DND-41 (cell line): Measurements from ENCODE around the gene DPH1.

ENCODE experiments used
- ATAC-seq: fragments of 200-7000 bp; cut with Tn5 transposase; 3 replicates; pipeline ENCODE4 v1.9.1; 2021; ENCODE audit warnings: low read depth; ENCODE audit not compliant: insufficient read depth
- DNase-seq: peaks from one replicate; pipeline ENCODE4 v3.0.0-alpha.2; 2020
- H2AFZ ChIP-seq: 2 replicates; pipeline ENCODE4 v1.6.0; 2012; ENCODE audit warnings: low read depth, low read length
- H3K27ac ChIP-seq: 2 replicates; pipeline ENCODE4 v1.5.1; 2012; ENCODE audit warnings: low read length, inconsistent platforms
- H3K27me3 ChIP-seq: fragments of 200-600 bp; sonication (generic); 2 replicates; pipeline ENCODE4 v1.6.0; 2012; ENCODE audit warnings: low read length, mild to moderate bottlenecking, inconsistent platforms; ENCODE audit not compliant: insufficient read depth, poor library complexity
- H3K36me3 ChIP-seq: 2 replicates; pipeline ENCODE4 v1.5.1; 2012; ENCODE audit warnings: low read length, inconsistent platforms; ENCODE audit not compliant: insufficient read depth
- H3K4me1 ChIP-seq: 2 replicates; pipeline ENCODE4 v1.5.1; 2012; ENCODE audit warnings: mild to moderate bottlenecking, low read length; ENCODE audit not compliant: insufficient read depth
- H3K4me2 ChIP-seq: 2 replicates; pipeline ENCODE4 v1.6.0; 2012; ENCODE audit warnings: mild to moderate bottlenecking, moderate library complexity, low read length, inconsistent platforms; ENCODE audit not compliant: insufficient read depth
- H3K4me3 ChIP-seq, 2 experiments: fragments of 200-600 bp in 1 of 2; shearing (Covaris generic) in 1 of 2; 2 replicates each; pipeline ENCODE4 v1.5.1; 2012 to 2016; ENCODE audit warnings: inconsistent platforms in 2 of 2, low read length in 2 of 2, mild to moderate bottlenecking in 2 of 2, low read depth in 1 of 2, moderate library complexity in 1 of 2
- H3K79me2 ChIP-seq: 2 replicates; pipeline ENCODE4 v1.6.0; 2012; ENCODE audit warnings: low read length, inconsistent platforms; ENCODE audit not compliant: insufficient read depth
- H3K9ac ChIP-seq: 2 replicates; pipeline ENCODE4 v1.6.0; 2012; ENCODE audit warnings: low read depth, mild to moderate bottlenecking, inconsistent platforms, low read length, moderate library complexity
- H3K9me3 ChIP-seq: 2 replicates; pipeline ENCODE4 v1.5.1; 2012; ENCODE audit warnings: low read length, moderate library complexity, mild to moderate bottlenecking, inconsistent platforms; ENCODE audit not compliant: insufficient read depth, severe bottlenecking
- H4K20me1 ChIP-seq: 2 replicates; pipeline ENCODE4 v1.6.0; 2012; ENCODE audit warnings: low read length; ENCODE audit not compliant: insufficient read depth
- EZH2 ChIP-seq: IDR thresholded peaks from 3 replicates; pipeline ENCODE4 v1.6.1; 2012; ENCODE audit warnings: borderline replicate concordance, low read depth, mild to moderate bottlenecking, moderate library complexity, low read length, inconsistent platforms; ENCODE audit not compliant: severe bottlenecking
- TF ChIP-seq, protein P1 (sequence below): IDR thresholded peaks from 2 replicates; pipeline ENCODE4 v1.5.1; 2012; ENCODE audit warnings: borderline replicate concordance, low read length, moderate library complexity, mild to moderate bottlenecking; ENCODE audit not compliant: poor library complexity, severe bottlenecking; ENCODE audit errors: extremely low read depth

Gene DPH1

GRCh38 chr17:2042390-2042847 is 12.5 kb downstream of the DPH1 start:
- peaks cover 8% of the 10 kb centered on the region; the same call in 1 of the 2 replicates for H4K20me1 ChIP-seq
- peaks cover 18% of the 10 kb centered on the region for H3K79me2 ChIP-seq
- peak overlapping the region; percentile 93 for H3K4me2 ChIP-seq
- H3K4me3 ChIP-seq: peak overlapping the region; percentile 74 to 92
- peaks cover 21% of the 10 kb centered on the region for H3K4me1 ChIP-seq
- peaks cover 54% of the 10 kb centered on the region for H3K36me3 ChIP-seq
- ATAC-seq (0 out of 3 replicates have a peak, but pooled peaks have one; percentile 10), DNase-seq (no peak)
- H3K27ac ChIP-seq: peak overlapping the region; percentile 94
- TF ChIP-seq, protein P1, sequence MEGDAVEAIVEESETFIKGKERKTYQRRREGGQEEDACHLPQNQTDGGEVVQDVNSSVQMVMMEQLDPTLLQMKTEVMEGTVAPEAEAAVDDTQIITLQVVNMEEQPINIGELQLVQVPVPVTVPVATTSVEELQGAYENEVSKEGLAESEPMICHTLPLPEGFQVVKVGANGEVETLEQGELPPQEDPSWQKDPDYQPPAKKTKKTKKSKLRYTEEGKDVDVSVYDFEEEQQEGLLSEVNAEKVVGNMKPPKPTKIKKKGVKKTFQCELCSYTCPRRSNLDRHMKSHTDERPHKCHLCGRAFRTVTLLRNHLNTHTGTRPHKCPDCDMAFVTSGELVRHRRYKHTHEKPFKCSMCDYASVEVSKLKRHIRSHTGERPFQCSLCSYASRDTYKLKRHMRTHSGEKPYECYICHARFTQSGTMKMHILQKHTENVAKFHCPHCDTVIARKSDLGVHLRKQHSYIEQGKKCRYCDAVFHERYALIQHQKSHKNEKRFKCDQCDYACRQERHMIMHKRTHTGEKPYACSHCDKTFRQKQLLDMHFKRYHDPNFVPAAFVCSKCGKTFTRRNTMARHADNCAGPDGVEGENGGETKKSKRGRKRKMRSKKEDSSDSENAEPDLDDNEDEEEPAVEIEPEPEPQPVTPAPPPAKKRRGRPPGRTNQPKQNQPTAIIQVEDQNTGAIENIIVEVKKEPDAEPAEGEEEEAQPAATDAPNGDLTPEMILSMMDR: peak; percentile 22
- no peak for TF ChIP-seq EZH2
- peak overlapping the region; percentile 90 for H2AFZ ChIP-seq
- H3K27me3 ChIP-seq: no peaks in the 10 kb centered on the region
- H3K9ac ChIP-seq: peak overlapping the region; percentile 75
- no peaks in the 10 kb centered on the region for H3K9me3 ChIP-seq

GRCh38 chr17:2042933-2043332 is 13.0 kb downstream of the DPH1 start:
- Histone ChIP-seq H3K4me3 (peak overlapping the region; percentile 74 to 92; a peak in 3 of 4 replicates), H4K20me1 (peaks cover 8% of the 10 kb centered on the region; the same call in 1 of the 2 replicates), H2AFZ (no peak overlapping the region), H3K79me2 (peaks cover 18% of the 10 kb centered on the region), H3K27me3 (no peaks in the 10 kb centered on the region), H3K9me3 (no peaks in the 10 kb centered on the region), H3K9ac (peak overlapping the region; percentile 75), H3K36me3 (peaks cover 48% of the 10 kb centered on the region), H3K27ac (peak overlapping the region; percentile 94), H3K4me2 (peak overlapping the region; percentile 93), H3K4me1 (peaks cover 21% of the 10 kb centered on the region)
- ATAC-seq (no peak), DNase-seq (no peak)
- no peak for TF ChIP-seq EZH2
- TF ChIP-seq, protein P1: peak; percentile 6

- no peaks in the 10 kb centered on the region for H3K9me3 ChIP-seq
- no peak overlapping the region for H3K4me3 ChIP-seq
- no peak for ATAC-seq
- 0 out of 2 replicates have a peak overlapping the region, but pooled peaks have one; percentile 93 for H3K4me2 ChIP-seq
- H4K20me1 ChIP-seq: peaks cover 8% of the 10 kb centered on the region; the same call in 1 of the 2 replicates
- DNase-seq: no peak
- no peak overlapping the region for H2AFZ ChIP-seq
- H3K79me2 ChIP-seq: peaks cover 18% of the 10 kb centered on the region
- H3K27ac ChIP-seq: no peak overlapping the region
- H3K36me3 ChIP-seq: peaks cover 41% of the 10 kb centered on the region
- TF ChIP-seq EZH2: no peak
- TF ChIP-seq, protein P1: no peak
- no peaks in the 10 kb centered on the region for H3K27me3 ChIP-seq
- H3K4me1 ChIP-seq: peaks cover 24% of the 10 kb centered on the region
- no peak overlapping the region for H3K9ac ChIP-seq
These were observed 13.8 kb downstream of the DPH1 start for GRCh38 chr17:2043785-2044184.
